ENCODE data around the gene GPR35.
"Not testable (repeated sequence)": the region's sequence is repeated elsewhere in the genome, so short reads cannot be mapped to it uniquely, and the experiment has no call there.

The GPR35 gene

DNA sequence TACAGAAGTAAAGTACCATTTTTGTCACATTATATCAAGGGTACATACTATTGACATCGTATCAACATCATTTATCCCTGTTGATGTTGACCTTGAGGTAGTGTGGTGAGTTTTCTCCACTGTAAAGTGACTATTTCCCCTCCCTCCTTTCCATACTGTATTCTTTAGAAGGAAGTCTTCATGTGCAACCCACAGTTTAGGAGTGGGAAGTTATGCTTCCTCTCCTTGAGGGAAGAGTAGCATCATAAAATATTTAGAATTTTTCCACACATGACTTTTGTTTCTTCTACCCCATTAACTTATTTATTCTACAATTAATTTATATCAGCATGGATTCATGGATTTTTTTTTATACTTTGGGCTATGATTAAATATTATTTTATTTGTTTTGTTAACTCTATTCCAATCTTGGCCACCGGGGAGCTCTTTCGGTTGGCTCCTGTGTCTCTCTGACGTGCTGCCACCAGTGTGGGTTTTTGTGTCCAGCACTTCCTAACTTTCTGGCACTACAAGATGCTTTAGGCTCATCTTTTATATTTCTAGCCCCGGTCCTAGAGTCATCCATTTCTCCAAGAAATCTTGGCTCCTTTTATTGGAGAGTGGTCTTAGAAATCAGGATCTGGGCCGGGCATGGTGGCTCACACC, 38.4 kb downstream of the GPR35 start:
- DNase-seq, result no peak

DNA sequence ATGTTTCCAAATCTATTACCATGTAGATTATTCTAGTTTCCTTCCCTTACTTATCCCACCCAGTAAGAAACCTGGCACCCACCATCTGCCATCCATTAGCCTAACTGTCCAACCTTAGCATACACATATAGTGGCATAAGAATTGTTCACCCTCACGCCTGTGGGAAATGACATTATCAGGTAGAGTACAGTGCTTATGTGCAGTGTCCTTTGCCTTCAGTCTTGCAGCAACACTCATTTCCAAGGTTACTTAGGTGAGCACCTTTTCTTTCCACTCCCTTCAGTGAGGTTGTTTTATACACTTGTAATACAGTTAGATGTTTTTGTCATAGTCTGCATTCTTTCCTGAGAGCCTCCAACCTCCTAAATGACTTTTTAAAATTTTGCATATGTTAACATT, 39.3 kb downstream of the GPR35 start:
- DNase-seq, result no peak

DNA sequence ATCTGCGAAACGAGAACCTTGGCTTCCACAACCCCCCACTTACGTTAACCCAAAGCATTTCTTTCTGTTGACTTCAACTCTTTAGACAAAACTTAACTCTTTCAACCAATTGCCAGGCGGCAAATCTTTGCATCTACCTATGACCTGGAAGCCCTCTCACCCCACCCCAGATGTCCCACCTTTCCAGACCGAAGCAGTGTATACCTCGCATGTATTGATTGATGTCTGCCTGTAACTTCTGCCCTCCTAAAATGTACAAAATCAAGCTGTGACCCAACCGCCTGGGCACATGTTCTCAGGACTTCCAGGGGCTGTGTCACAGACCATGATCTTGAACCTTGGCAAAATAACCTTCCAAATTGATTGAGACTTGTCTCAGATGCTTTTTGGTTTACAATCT, 45.1 kb downstream of the GPR35 start:
- no peak for DNase-seq

DNA sequence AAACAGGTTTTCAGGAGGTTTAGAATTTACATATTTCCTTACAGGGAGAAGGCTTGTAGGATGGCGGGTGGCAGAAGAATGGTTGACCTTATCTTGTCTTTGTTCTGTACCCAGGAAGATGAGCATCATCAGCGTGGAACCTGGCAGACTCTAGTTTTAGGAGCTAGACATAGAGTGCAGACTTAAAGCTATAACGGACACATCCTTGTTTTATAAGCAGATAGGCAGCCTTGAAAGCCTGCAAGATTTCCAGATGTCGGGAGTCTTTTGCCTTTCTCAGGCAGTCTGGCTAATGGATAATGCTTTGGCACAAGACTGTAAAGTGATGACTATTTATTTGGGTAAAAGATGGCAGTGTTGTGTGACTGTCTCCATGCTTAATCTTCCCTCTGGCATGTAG, 45.7 kb downstream of the GPR35 start:
- no peak for DNase-seq

DNA sequence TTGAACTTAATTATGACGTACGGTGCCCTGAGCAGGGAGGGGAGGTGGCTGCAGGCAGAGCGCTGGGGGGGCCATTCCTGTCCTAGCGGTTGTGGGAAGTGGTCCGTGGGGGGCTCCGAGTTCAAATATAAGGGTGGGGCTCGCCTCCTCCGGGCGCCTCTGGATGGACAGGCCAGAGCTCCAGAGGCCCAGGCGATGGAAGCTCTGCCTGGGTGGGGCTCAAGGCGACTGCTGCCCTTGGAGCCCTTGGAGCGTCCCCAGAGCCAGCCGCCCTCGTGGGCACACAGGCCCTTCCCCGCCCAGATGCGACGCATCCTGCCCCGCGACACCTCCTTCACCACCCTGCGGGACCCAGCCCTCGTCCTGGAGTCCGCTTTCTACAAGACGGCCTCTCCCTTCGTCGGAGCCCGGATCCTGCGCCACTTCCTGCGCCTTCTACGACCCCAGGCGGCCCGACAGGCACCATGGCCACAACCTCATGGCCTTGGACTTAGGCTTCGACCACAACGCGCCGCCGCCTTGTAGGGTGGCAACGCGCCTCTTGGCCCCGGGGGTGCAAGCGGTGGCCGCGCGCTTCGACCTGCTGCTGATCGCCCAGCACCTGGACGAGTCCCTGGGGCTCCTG, 46.9 kb downstream of the GPR35 start:
- no peak for DNase-seq

DNA sequence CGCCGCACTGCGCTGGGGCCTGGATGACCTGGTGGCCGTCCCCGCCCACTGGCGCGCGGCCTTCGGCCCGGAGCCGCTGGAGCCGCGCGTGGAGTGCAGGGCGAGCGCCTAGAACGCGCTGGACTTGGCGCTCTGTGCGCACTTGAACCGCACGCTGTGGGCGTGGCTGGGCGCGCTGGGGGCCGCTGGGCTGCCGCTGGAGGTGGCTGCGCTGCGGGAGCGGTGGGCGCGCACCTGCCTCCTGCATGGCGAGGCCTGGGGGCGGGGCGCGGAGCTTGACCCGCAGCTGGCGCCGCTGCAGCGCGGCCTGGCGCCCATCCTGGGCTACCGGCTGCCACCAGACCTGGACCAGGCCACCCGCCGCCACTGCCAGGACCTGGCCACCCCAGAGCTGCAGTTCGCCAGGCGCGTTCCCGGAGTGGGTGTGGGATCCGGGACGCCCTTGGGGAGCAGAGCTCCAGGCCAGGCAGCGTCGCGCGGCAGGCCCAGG, 47.5 kb downstream of the GPR35 start:
- DNase-seq, result no peak

DNA sequence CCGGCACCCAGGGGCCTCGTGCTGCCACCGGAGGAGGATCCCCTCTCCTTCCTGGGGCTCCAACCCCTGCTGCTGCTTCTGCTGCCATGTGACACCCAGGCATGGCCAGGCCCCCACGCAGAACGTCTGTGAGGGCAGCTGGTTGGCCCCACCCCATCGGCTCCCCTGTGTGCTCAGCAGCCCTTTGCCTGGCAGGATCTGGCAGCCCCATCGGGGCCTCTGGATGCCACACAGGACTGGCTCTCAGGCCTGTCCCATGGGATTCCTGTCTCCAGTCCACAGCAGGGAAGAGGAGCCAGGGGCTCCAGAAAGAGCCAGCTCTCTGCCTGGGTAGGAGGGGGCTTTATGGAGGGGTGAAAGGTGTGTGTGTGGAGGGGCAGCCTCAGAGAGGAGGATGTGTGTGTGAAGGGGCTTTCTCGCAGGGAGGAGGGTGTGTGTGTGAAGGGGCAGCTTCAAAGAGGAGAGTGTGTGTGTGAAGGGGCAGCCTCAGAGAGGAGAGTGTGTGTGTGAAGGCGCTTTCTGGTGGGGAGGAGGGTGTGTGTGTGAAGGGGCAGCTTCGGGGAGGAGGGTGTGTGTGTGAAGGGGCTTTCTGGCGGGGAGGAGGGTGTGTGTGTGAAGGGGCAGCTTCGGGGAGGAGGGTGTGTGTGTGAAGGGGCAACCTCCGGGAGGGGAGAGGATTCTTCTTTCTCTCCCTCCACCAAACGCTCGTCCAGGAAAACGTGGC, 49.3 kb downstream of the GPR35 start:
- not testable (repeated sequence) for DNase-seq

DNA sequence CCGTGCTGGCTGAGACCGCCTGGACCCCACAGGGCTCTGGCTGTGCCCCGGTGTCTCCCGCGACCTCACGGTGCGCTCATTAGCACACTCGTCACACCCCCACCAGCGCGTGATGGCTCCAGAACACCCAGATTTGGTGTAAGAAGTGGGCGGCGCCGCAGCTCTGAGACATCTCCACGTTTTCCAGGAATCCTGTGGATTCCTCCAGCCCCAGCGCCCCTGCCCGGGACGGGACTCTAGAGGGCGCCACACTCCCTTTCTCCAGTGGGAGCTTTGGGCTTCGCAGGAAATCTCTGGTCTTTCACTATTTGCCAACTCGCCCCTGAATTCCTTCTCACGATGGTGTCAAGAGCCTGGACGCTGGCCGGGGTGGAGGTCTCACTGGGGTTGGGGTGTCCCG, 50.1 kb downstream of the GPR35 start:
- not testable (repeated sequence) for DNase-seq

DNA sequence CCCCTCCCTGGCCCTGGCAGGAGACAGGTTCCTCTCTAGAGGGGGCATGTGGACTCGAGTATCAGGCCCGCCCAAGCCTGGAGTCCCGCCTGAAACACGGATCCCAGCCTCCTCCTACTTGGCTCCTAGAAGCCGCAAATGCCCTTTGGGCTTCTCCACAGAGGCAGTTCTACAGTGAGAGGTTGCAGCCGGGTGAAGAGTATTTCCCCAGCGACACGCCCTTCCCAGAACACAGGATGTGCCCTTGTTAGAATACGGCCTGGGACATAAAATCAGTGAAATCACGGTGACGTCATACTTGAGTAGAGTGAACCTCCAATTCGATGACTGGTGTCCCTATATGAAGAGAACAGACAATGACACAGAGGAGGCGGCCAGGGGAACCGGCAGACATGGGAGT, 52.8 kb downstream of the GPR35 start:
- DNase-seq, result not testable (repeated sequence)

DNA sequence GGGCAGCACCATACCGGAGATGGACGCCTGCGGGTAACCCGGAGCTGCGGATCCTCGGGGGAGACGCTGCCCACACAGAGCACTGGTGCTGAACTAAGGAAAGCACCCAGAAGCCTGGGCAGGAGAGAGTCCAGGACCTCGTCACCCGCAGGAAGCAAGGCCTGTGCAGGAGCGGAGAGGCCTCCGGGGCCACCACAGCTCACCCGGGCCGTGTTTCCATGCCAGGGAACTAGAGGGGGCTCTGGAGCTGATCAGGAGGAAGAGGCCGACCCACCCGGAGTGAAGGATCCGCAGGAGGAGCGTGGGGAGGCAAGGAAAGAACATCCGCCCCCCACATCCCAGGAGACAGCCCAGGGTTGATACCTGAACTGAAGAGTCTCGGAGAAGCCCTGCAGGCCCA, 53.6 kb downstream of the GPR35 start:
- DNase-seq, result not testable (repeated sequence)

DNA sequence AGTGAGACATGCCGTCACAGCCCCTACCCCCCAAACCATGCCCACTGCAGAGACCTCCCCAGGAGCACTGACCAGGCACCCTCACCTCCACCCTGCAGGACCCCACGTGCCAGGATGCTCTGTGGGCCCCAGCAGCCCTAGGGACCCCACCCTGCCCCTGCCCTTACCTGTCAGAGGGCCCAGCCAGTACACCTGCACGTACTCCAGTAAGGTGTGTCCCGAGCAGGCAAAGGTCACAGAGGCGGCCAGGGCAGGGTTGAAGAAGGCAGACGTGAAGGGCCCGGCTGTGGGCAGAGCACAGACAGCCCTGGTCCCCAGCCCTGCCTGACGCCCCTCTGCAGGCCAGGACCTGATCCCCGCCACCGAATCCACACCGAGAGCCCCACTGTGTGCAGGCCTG, 54.9 kb downstream of the GPR35 start:
- not testable (repeated sequence) for DNase-seq
